Loucy (cell line): ENCODE data around the gene LRRC75B.

Experiments used
- EZH2phosphoT487 ChIP-seq: fragments of 200-600 bp; IDR thresholded peaks from 2 replicates; pipeline ENCODE4 v1.6.1; 2018; ENCODE audit warnings: antibody characterized with exemption, mild to moderate bottlenecking, moderate library complexity, borderline replicate concordance
- TF ChIP-seq, protein P1 (sequence below): fragments of 200-600 bp; sonication (generic); conservative IDR thresholded peaks from 2 replicates; pipeline ENCODE4 v1.5.1; 2014; ENCODE audit warnings: mild to moderate bottlenecking, antibody characterized with exemption, low read length

GRCh38 chr22:24543679-24544243 lies 49.1 kb downstream of the LRRC75B start:
- TF ChIP-seq, protein P1, sequence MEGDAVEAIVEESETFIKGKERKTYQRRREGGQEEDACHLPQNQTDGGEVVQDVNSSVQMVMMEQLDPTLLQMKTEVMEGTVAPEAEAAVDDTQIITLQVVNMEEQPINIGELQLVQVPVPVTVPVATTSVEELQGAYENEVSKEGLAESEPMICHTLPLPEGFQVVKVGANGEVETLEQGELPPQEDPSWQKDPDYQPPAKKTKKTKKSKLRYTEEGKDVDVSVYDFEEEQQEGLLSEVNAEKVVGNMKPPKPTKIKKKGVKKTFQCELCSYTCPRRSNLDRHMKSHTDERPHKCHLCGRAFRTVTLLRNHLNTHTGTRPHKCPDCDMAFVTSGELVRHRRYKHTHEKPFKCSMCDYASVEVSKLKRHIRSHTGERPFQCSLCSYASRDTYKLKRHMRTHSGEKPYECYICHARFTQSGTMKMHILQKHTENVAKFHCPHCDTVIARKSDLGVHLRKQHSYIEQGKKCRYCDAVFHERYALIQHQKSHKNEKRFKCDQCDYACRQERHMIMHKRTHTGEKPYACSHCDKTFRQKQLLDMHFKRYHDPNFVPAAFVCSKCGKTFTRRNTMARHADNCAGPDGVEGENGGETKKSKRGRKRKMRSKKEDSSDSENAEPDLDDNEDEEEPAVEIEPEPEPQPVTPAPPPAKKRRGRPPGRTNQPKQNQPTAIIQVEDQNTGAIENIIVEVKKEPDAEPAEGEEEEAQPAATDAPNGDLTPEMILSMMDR, result no peak
- TF ChIP-seq EZH2phosphoT487, result no peak
